Left cardiac atrium (tissue), 4 donors: ENCODE data around the gene RC3H1. TPM values are rescaled to one million over a fixed set of nuclear protein-coding genes. Genes with fewer than 3 reads are reported as not detected.
"Not testable (repeated sequence)": the region's sequence is repeated elsewhere in the genome, so short reads cannot be mapped to it uniquely, and the experiment has no call there.

Source experiments
- ATAC-seq, 2 donors: fragments of 200-7000 bp; cut with Tn5 transposase; one replicate each; pipeline ENCODE4 v1.9.1; 2020; ENCODE audit warnings: mild to moderate bottlenecking in 2 of 2, moderate library complexity in 2 of 2
- DNase-seq: peaks from one replicate; pipeline ENCODE4 v3.0.0-alpha.2; 2020
- intact Hi-C, 2 donors: fragments of 100-400 bp; cut with DNase I; formaldehyde crosslinking; loops; one replicate each; pipeline versions ENCODE4 v1.14.1 to v1.15.1; 2022 to 2023
- total RNA-seq, 2 donors: library from RNA; stranded (reverse); fragmentation: NEBNext Ultra II Directional; extraction: Animal tissue kit (Norgen Biotek cat#: 25700); gene quantifications; one replicate each; pipeline ENCODE4 v1.2.1, GENCODE V29; 2021
- donor health status: DM: no; HTN: yes; CAD: no.
- donor health status: DM: no; HTN: yes; CAD: no; lungs with severe emphysema.
- donor health status: DM: yes; HTN: yes; CAD: no.
- donor health status: Dilated cardiomyopathy.

The RC3H1 gene
- total RNA-seq, 2 donors from 2014 or later: 21.1 to 21.9 TPM

DNA sequence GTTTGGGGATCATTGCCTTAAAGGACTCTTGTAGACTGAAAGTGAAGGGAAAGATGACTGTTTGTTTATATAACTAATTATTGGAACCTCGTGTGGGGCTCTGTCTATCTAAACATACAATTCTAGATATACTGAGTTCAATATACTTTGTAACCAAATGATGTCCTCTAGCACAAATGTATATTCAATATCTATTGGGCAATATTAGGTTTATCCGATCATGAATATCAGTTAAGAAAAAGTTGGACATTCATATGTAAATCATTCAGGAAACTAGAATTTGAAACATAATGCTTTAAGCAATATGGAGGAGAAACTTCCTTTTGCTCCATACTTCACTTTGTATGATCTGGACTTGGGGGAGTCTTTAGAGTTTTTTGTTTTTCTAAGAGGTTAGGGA, 8.9 kb upstream of the RC3H1 start:
- intact Hi-C loops: no loop called here
- no peak for ATAC-seq
- DNase-seq: no peak

DNA sequence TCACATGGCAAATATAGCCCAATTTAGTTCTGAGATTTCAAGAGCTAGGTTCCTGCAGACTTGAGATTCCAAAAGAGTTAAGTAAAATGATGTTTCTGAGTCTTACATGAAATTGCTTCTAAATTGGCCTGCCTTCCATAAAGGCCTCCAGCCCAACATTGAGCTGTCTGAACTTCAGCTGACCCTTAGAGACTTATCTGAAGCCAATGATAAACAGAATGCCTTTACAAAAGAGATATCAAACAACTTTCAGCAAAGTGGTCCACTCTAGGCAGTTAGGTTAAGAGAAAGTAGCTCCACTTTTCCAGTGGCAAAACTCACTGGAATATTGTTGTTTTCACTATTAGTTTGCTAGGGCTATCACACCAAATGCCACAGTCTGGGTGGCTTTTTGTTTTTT, 6.3 kb upstream of the RC3H1 start:
- DNase-seq: no peak
- ATAC-seq: no peak
- intact Hi-C loops: loop anchor here in 1 of 2 donors (10.0 kb wide), 1 partner anchor 46 kb away; no protein-coding TSS in a partner anchor

DNA sequence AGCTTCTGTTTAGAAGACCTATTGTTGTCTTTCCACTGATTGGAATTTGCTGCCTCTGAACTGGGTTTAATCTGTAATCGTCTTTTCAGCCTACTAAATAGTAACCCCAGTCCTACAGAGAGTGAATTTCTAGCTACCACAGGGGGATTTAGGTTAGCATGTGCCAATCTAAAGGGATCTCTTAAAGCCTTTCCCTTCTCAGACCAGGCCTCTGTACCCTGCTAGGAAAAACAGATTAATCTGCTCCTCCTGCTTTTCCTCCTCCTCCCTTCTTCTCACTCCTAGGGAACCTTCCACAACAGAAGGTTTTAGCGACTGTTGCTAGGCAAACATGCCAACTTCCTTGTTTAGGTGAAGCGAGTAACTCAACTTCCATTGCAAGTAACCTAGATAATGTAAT, 1.3 kb upstream of the RC3H1 start:
- intact Hi-C loops: loop anchor here in 1 of 2 donors (5.0 to 10.0 kb wide), 2 partner anchors 51 to 139 kb away; no protein-coding TSS in a partner anchor
- ATAC-seq (peak in 1 of 2 donors; percentile 43), DNase-seq (no peak)

DNA sequence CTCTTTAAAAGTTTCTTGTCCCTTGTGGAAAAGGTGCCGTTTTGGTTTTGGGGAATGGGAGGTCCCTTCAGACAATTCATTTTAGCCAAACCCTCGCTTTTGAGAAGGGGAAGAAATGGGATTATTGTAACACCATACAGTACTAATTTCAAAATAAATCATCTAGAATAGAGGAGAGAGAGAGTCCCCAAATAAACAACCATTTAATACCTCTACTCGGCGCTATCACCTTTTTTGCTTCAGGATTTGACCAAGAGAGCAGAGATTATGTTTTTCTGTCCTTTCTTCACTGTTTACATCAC, 770 bp upstream of the RC3H1 start:
- DNase-seq: no peak
- intact Hi-C loops: loop anchor here in 1 of 2 donors (5.0 to 10.0 kb wide), 2 partner anchors 52 to 139 kb away; no protein-coding TSS in a partner anchor
- no peak for ATAC-seq

DNA sequence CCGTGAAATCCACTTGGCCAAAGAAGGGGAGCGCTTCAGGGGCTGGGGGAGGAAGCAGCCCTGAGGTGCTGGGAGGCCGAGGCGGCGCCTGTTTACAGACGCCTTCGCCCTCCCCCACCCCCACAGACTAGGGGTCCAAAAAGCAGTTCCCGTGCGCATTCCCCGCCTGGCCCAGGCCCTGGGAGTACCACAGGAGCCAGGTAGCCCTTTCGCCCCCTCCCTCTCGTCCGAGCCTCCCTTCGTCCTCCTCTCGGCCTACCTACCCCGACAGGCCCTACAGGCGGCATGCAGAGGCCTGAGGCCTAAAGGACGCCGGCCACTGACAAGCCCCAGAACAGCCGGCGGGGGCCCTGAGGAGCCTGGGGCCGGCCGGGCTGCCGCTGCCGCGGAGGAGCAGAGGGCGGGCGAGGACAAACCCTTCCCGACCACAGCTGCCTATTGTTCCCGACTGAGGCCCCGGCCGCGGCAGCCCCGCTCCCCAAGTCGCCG, 522 bp downstream of the RC3H1 start:
- DNase-seq: peak; percentile 50
- peak; percentile 68 to 74 for ATAC-seq
- intact Hi-C loops: loop anchor here in 1 of 2 donors (5.0 to 10.0 kb wide), 2 partner anchors 53 to 141 kb away; no protein-coding TSS in a partner anchor

DNA sequence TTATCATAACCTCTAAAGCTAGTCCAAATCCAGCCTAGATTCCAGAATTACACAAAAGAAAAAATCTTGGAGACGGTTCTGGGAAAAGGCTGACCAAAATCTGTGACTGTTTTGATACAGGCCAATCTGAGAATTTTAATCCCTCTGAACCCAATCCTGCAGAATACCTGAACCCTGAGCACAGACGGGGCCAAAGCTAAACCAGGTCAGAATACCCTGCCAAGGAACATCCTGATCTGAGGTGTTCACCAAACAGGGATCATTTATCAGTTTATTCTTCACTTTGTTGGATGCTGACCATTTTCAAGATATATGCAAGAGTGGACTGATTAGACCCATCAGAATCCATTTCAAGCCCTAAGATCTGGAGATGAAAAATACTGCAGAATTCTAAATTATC, 3.6 kb downstream of the RC3H1 start:
- DNase-seq (no peak), ATAC-seq (no peak)
- intact Hi-C loops: no loop called here

DNA sequence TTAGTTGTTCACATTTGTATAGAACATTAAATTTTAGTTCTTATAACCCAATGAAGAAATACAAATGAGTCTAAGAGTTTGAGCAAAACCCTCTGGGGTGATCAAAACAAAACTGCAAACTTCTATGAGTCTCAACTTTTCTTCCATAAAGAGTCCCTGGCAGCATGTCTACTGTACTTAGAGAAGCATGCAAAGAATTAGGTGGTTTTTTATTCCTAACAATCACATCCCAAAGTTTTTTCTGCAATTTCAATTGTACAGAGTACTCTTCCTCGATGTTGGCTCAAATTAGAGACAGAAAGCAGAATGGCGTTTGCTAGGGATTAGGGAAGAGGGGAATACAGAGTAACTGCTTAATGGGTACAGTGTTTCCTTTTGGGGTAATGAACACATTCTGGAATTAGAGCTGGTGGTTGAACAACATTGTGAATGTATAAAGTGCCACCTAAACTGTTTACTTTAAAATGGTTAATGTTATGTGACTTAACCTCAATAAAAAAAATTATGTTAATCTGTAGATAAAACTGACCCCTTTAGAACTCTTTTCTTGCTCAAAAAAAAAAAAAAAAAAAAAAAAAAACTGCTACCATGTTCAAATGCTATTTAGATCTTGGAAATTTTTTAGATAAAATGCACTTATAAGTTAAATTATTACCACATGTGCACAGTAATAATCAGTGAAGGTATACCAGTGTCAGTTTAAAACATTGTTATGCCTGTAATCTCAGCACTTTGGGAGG, 4.8 kb downstream of the RC3H1 start:
- ATAC-seq (no peak), DNase-seq (no peak)
- intact Hi-C loops: no loop called here

DNA sequence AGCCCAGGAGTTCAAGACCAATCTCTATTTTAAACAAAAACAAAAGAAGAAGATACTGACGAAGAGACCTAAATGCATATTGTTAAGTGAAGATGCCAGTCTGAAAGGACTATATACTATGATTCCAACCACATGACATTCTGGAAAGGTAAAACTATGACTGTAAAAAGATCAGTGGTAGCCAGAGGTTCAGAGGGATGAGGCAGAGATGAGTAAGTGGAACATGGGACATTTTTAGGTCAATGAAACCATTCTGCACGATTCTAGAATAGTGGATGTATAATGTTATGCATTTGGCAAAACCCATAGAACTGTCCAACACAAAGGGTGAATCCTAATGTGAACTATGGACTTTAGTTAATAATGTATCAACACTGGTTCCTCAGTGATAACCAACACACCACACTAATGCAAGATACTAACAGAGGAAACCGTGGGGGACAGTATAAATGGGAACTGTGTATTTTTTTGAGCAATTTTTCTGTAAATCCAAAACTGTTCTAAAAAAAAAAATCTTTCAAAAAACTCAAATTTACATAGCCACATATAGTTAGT, 8.2 kb downstream of the RC3H1 start:
- DNase-seq (no peak), ATAC-seq (no peak)
- intact Hi-C loops: no loop called here

DNA sequence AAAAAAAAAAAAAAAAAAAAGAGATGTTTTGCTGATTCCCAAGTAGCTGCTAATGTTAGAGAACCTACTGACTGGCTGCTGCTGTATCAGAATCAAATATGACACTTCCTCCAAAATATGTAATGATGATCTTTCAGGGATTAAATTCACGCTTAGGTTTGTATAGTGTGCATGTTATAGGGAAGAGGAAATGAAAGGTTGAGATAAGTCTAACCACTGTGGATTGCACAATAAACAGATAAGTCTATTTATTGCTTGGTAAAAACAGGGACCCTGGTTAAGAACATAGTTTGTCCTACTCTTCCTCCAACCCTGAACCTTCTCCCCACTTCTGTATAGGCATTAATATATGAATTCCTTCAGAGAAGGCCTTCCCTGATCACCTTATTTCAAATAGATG, 13.2 kb downstream of the RC3H1 start:
- ATAC-seq (no peak), DNase-seq (no peak)
- intact Hi-C loops: no loop called here

DNA sequence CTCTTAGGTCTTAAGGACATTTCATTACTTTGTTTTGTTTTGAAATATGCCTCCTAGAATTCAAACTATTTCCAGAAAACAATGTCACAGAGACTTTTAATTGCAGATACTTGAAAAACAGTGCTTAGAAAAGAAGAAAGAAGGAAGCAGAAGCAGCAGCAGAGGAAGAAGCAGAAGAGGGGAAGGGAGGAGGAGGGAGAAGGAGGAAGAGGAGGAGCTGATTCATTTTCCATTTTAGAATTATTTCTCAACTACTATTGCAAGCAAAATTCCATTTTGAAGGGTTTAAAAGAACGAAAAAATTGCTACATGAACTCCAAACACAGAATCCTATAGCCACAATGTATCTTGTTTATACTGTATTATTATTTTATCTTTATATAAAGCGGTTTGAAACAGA, 13.9 kb downstream of the RC3H1 start:
- DNase-seq: no peak
- ATAC-seq: no peak
- intact Hi-C loops: no loop called here

DNA sequence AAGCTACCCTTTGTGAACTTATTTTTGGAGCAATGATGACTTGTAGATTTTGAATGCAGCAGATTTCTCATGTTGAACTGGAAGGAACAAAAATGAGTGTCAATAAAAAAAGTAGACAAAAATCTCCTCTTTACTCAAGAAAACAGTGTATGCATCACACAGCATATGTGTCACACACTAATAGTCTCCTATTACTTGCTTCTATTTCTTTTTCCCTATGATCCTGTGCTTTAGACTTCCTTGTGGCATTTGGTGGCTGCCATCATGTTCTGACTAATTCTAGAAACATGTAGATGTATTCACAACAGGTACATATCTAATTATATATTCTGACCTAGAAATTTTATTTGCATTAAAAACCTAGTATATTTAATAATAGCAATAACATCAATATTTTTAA, 14.3 kb downstream of the RC3H1 start:
- DNase-seq (no peak), ATAC-seq (no peak)
- intact Hi-C loops: no loop called here

DNA sequence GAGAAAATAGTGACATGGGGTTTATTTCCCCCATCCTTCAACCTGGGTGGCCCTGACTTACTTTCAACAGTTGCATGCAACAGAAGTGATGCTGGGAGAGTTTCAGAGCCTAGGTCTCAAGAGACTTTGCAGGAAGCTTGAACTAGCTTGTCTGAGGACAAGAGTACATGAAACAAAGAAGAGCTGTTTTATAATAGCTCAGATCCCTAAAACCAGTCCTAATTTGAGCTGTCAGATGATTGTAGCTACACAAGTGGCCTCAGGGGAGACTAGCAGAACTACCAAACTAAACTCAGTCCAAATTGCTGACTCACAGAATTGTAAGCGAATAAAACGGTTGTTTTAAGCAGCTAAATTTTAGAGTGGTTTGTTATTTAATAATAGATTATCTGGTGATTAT, 17.1 kb downstream of the RC3H1 start:
- peak; percentile 71 to 85 for ATAC-seq
- intact Hi-C loops: no loop called here
- no peak for DNase-seq

DNA sequence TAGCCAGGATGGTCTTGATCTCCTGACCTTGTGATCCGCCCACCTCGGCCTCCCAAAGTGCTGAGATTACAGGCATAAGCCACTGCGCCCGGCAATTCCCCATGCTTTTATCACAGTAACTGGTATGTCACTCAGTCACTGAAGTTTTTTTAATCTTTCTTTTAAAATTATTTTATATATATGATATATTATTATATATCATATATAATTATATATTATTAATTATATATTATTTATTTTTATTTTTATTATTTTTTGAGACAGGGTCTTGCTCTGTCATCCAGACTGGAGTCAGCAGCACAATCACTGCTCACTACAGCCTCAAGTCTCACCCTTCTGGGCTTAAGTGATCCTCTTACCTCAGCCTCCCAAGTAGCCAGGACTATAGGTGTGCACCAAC, 18.3 kb downstream of the RC3H1 start:
- DNase-seq (no peak), ATAC-seq (no peak)
- intact Hi-C loops: no loop called here

DNA sequence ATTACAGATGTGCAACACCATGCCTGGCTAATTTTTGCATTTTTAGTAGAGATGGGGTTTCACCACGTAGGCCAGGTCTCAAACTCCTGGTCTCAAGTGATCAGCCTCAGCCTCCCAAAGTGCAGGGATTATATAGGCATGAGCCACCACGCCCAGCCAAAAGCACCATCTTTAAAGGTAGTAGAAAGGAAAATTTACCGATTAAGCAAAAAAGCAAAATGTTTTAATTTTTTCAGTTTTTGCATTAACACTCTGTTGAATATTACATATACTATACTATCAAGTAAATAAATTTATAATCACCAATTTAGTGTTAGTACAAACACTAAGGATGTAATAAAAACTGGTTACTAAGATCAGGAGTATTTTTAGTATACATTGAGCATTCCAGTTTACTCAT, 20.6 kb downstream of the RC3H1 start:
- intact Hi-C loops: no loop called here
- ATAC-seq (no peak), DNase-seq (no peak)

DNA sequence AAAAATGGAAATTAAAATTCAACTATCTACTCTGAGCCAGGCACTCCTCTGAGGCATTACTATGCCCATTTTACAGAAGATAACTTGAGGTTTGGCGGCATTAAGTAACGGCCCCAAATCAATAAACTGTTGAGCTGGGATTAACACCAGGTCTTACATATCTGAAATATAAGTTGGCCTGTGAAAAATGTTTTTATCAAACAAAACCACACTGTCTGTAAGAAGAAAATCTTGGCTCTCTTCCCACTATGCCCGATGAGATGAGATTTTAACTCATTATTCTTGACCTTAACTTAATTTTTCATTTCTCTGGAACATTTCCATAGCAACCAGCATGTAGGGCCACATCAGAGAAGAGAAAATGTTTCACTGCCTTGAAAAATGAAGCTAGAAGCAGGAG, 21.8 kb downstream of the RC3H1 start:
- no peak for DNase-seq
- ATAC-seq: no peak
- intact Hi-C loops: no loop called here

DNA sequence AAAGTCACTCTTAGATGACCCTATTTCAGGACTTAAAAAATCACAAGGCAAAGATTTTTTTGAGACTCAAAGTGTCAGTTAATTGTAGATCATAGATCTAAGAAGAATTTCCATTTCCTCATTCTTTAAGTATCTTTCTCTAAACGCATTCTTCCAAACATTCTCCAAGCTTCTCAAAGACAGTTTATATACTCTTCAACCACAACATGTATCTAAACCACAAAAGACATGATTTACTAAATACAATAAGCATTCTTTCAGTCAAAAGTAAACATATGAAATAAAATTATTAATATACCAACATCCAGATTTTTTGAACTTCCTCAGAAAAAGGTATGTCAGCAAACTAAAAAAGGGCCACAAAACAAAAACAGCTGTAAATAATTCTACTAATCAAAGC, 24.4 kb downstream of the RC3H1 start:
- intact Hi-C loops: no loop called here
- DNase-seq (no peak), ATAC-seq (no peak)

DNA sequence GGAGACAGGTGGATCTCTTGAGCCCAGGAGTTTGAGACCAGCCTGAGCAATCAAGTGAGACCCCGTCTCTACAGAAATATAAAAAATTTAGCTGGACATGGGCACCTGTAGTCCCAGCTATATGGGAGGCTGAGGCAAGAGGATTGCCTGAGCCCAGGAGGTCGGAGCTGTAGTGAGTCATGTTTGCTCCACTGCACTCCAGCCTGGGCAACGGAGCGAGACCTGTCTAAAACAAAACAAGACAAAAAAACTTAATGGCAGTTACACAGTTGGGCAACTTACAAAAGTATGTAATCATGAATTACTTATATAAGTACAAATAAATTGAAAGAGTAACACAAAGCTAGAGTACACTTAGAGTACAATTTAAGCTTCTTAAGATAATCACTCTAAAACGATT, 25.2 kb downstream of the RC3H1 start:
- intact Hi-C loops: no loop called here
- no peak for DNase-seq
- ATAC-seq: peak in 1 of 2 donors; percentile 15

DNA sequence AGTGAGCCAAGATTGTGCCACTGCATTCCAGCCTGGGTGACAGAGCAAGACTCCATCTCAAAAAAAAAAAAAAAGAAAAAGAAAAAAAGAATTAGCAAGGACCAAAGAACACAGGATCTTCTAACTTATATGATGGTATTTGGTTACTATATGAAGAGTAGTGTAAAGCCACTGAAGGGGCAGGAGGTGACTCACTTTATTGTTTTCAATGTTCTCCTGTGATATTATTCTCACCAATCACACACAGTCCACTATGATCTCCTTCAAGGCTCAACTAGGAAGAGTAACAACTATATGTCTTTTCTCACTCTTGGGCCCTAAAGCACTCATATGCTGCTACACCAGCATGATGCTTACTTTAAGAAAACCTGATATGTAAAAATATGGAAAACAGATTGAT, 26.7 kb downstream of the RC3H1 start:
- intact Hi-C loops: no loop called here
- ATAC-seq (no peak), DNase-seq (no peak)

DNA sequence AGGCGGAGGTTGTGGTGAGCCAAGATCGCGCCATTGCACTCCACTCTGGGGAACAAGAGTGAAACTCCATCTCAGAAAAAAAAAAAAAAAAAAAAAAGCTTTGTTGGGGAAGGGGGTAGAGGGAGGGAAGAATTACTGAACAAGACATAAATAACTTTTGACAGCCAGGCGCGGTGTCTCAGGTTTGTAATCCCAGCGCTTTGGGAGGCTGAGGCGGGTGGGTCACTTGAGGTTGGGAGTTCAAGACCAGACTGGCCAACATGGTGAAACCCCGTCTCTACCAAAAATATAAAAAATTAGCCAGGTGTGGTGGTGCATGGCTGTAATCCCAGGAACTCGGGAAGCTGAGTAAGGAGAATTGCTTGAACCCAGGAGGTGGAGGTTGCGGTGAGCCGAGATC, 28.2 kb downstream of the RC3H1 start:
- intact Hi-C loops, ATAC-seq, DNase-seq: not testable (repeated sequence)

DNA sequence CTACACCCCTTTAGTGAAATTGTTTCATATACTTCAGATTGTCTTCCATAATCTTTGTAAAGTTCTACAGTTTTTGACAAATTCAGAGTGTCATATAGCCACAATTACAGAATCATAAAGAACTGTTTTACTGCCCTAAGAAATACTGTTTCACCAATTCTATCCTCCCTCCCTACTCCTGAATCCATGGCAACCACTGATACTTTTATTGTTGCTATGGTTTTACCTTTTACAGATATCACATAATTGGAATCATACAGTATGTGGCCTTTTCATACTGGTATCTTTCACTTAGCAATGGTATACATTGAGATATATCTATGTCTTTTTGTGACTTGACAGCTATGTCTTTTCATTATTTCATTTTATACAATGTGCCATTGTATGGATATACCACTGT, 34.1 kb downstream of the RC3H1 start:
- DNase-seq (no peak), ATAC-seq (no peak)
- intact Hi-C loops: no loop called here

DNA sequence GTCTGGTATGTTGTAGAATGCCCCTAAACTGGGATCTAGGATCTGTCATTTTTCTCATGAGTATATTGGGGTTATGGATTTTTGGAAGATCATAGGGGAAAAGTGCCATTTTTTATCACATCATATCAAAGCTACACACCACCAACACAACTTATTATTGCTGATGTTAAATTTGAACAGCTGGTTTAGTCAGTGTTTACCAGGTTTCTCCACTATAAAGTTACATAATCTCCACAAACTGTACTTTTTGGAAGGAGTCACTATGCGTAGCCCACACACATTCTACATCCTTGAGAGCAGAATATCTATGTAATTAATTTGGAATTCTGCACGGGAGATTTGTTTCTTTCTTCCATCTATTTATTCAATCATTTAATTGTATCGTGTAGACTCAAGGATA, 35.2 kb downstream of the RC3H1 start:
- intact Hi-C loops: no loop called here
- DNase-seq (no peak), ATAC-seq (no peak)
